ENCODE measurements around the gene POLDIP2. TPM values are rescaled to one million over a fixed set of nuclear protein-coding genes. Genes with fewer than 3 reads are reported as not detected.

Gene POLDIP2
- total and polyA plus RNA-seq, 2 of the 4 experiments (the other 2 are of a cell fraction): 66.7 to 77.8 TPM

- Histone ChIP-seq H4K20me1 (ENCODE audit: insufficient read depth, low read length) (no peaks in the 10 kb centered on the region), H3K56ac (ENCODE audit: extremely low read depth, insufficient read depth, low read length) (no peak overlapping the region), H2AK5ac (ENCODE audit: low read depth, low read length) (no peak overlapping the region), H3K4me1 (ENCODE audit: control insufficient read depth, insufficient read depth, low read length) (peaks cover 6% of the 10 kb centered on the region; the same call in 1 of the 2 replicates), H2BK5ac (ENCODE audit: low read depth, low read length, poor library complexity, severe bottlenecking) (no peak overlapping the region), H3K4ac (ENCODE audit: low read depth, low read length) (no peak overlapping the region), H2BK15ac (ENCODE audit: low read depth, low read length) (no peak overlapping the region), H2AK9ac (replicated peaks; ENCODE audit: low read depth, low read length, poor library complexity) (no peak overlapping the region), H3K9ac (ENCODE audit: low read depth, low read length) (no peak overlapping the region), H3K27me3 (ENCODE audit: control insufficient read depth, insufficient read depth, low read length) (no peaks in the 10 kb centered on the region), H3K23ac (ENCODE audit: low read depth, low read length) (no peak overlapping the region), H3K4me3 (ENCODE audit: insufficient read depth, low read depth, low read length) (no peak overlapping the region), H3K79me1 (ENCODE audit: low read depth in 1 of 2, low read length in 2 of 2) (peaks cover 17 to 29% of the 10 kb centered on the region in 2 experiments; a peak in 3 of 4 replicates), H3K9me1 (ENCODE audit: insufficient read depth, low read length) (no peaks in the 10 kb centered on the region), H3K18ac (ENCODE audit: low read depth, low read length) (no peak overlapping the region), H4K5ac (ENCODE audit: low read depth, low read length) (no peak overlapping the region), H2BK20ac (ENCODE audit: low read depth, low read length) (no peak overlapping the region), H3K14ac (replicated peaks; ENCODE audit: low read depth, low read length) (no peak overlapping the region), H3K36me3 (ENCODE audit: control insufficient read depth, insufficient read depth, low read length) (peaks cover 23% of the 10 kb centered on the region), H4K91ac (ENCODE audit: insufficient read depth, low read depth, low read length) (no peak overlapping the region), H2BK120ac (ENCODE audit: low read depth, low read length) (no peak overlapping the region), H3K27ac (ENCODE audit: insufficient read depth, low read length) (no peak overlapping the region), H4K8ac (ENCODE audit: low read depth in 2 of 2, low read length in 2 of 2) (no peak overlapping the region), H2AFZ (replicated peaks; ENCODE audit: low read length, poor library complexity) (no peak overlapping the region), H3K4me2 (ENCODE audit: low read depth, low read length) (no peak overlapping the region), H3K9me3 (ENCODE audit: control insufficient read depth, insufficient read depth, low read length) (no peaks in the 10 kb centered on the region)
- dilution Hi-C loops (cut with HindIII; ENCODE audit: low sequenced_read_pairs, unreplicated experiment) (no loop called here), in situ Hi-C loops (cut with MboI; ENCODE audit: low sequenced_read_pairs) (loop anchor here (10.0 to 25.0 kb wide), 2 partner anchors 281 to 789 kb away; partner anchors contain the start of gene NLK), intact Hi-C loops (cut with micrococcal nuclease) (loop anchor here (10.0 kb wide), 1 partner anchor 521 kb away; the partner anchor contains the start of gene NOS2)
- no peak for DNase-seq
- WGBS, 2 experiments (ENCODE audit: extremely low coverage in 2 of 2, insufficient read length in 1 of 2): 91% methylated on average over 7 of the region's 7 CpGs; no CpG with 5 or more reads in 1 of the 2 experiments
- TF ChIP-seq BHLHE40 (IDR thresholded peaks at IDR 0.05; ENCODE audit: low read depth, low read length) (no peak), SMC3 (IDR thresholded peaks at IDR 0.05; ENCODE audit: low read depth, low read length) (no peak), CEBPB (IDR thresholded peaks at IDR 0.05; ENCODE audit: low read depth, low read length) (no peak), RAD21 (IDR thresholded peaks at IDR 0.05; ENCODE audit: low read length) (no peak), ELK1 (IDR thresholded peaks at IDR 0.05; ENCODE audit: borderline replicate concordance, low read depth, low read length) (no peak), MXI1 (IDR thresholded peaks at IDR 0.05; ENCODE audit: borderline replicate concordance, low read depth, low read length) (no peak), CTCF (conservative IDR thresholded peaks at IDR 0.05; ENCODE audit: low read depth, low read length) (no peak), NFE2L2 (IDR thresholded peaks at IDR 0.05; ENCODE audit: low read depth, low read length) (no peak), RCOR1 (IDR thresholded peaks at IDR 0.05; ENCODE audit: insufficient replicate concordance, low read length) (no peak), CHD1 (IDR thresholded peaks at IDR 0.05; ENCODE audit: low read depth, low read length) (no peak), MAZ (IDR thresholded peaks at IDR 0.05; ENCODE audit: borderline replicate concordance, low read depth, low read length) (no peak), POLR2A (IDR thresholded peaks at IDR 0.05; ENCODE audit: low read depth, low read length) (no peak), FOS (IDR thresholded peaks at IDR 0.05; ENCODE audit: low read depth, low read length) (no peak), USF2 (IDR thresholded peaks at IDR 0.05; ENCODE audit: low read depth, low read length) (no peak), MAFK (IDR thresholded peaks at IDR 0.05; ENCODE audit: low read depth, low read length) (no peak), RFX5 (IDR thresholded peaks at IDR 0.05; ENCODE audit: low read depth, low read length) (no peak)
- POLR2A ChIA-PET (ENCODE audit: unreplicated experiment): no interaction called here
- no TSS peak for BruUV-seq (replicated peaks)
- ATAC-seq (ENCODE audit: low read depth): no peak
- CTCF ChIA-PET: no interaction called here
Observed at GRCh38 chr17:28326114-28326513, 31.2 kb downstream of the POLDIP2 start.

All from IMR-90 (cell line).